MM.1S (cell line): ENCODE measurements around the gene CD81.
"Not testable (repeated sequence)": the region's sequence is repeated elsewhere in the genome, so short reads cannot be mapped to it uniquely, and the experiment has no call there.

ENCODE experiments used
- DNase-seq: peaks from one replicate; pipeline ENCODE4 v3.0.0-alpha.2; 2015
- H2AFZ ChIP-seq: fragments of 300-600 bp; sonication (generic); 2 replicates; pipeline ENCODE4 v1.6.0; 2016; ENCODE audit warnings: antibody characterized with exemption, low read length
- H3F3A ChIP-seq: fragments of 300-600 bp; sonication (generic); 2 replicates; pipeline ENCODE4 v1.6.1; 2016; ENCODE audit warnings: mild to moderate bottlenecking, antibody characterized with exemption, low read length, moderate library complexity, mixed read lengths; ENCODE audit not compliant: insufficient read depth
- H3K27ac ChIP-seq: fragments of 300-600 bp; sonication (generic); 2 replicates; pipeline ENCODE4 v1.5.1; 2016; ENCODE audit warnings: mild to moderate bottlenecking, low read length
- H3K27me3 ChIP-seq: fragments of 300-600 bp; sonication (generic); replicated peaks from 2 replicates; pipeline ENCODE4 v1.6.0; 2016; ENCODE audit warnings: low read length; ENCODE audit not compliant: insufficient read depth
- H3K36me3 ChIP-seq: fragments of 300-600 bp; sonication (generic); replicated peaks from 2 replicates; pipeline ENCODE4 v1.6.1; 2016; ENCODE audit warnings: mild to moderate bottlenecking, low read length, mixed read lengths; ENCODE audit not compliant: insufficient read depth
- H3K4me1 ChIP-seq: fragments of 300-600 bp; sonication (generic); 2 replicates; pipeline ENCODE4 v1.6.1; 2016; ENCODE audit warnings: low read length, mixed read lengths
- H3K4me2 ChIP-seq: fragments of 300-600 bp; sonication (generic); 2 replicates; pipeline ENCODE4 v1.6.0; 2016; ENCODE audit warnings: low read depth, low read length
- H3K4me3 ChIP-seq: fragments of 300-600 bp; sonication (generic); 2 replicates; pipeline ENCODE4 v1.5.1; 2016; ENCODE audit warnings: low read length, mixed read lengths
- H3K79me2 ChIP-seq: fragments of 300-600 bp; sonication (generic); 2 replicates; pipeline ENCODE4 v1.6.1; 2016; ENCODE audit warnings: mixed run types, low read length, mixed read lengths
- H3K9ac ChIP-seq: fragments of 300-600 bp; sonication (generic); 2 replicates; pipeline ENCODE4 v1.6.1; 2016; ENCODE audit warnings: low read length, mixed read lengths
- H3K9me2 ChIP-seq: fragments of 300-600 bp; sonication (generic); replicated peaks from 2 replicates; pipeline ENCODE4 v1.6.1; 2016; ENCODE audit warnings: mild to moderate bottlenecking, low read length, mixed read lengths; ENCODE audit not compliant: insufficient read depth
- H3K9me3 ChIP-seq: fragments of 300-600 bp; sonication (generic); replicated peaks from 2 replicates; pipeline ENCODE4 v1.6.1; 2016; ENCODE audit warnings: mild to moderate bottlenecking, low read length, mixed read lengths; ENCODE audit not compliant: insufficient read depth
- H4K20me1 ChIP-seq: fragments of 300-600 bp; sonication (generic); 2 replicates; pipeline ENCODE4 v1.6.1; 2016; ENCODE audit warnings: mild to moderate bottlenecking, low read length, moderate library complexity, mixed read lengths; ENCODE audit not compliant: insufficient read depth
- EZH2 ChIP-seq: fragments of 300-600 bp; sonication (generic); optimal IDR thresholded peaks from 2 replicates; pipeline ENCODE3; 2017; ENCODE audit warnings: low read depth, mild to moderate bottlenecking, antibody characterized with exemption, low read length, mixed read lengths
- EZH2phosphoT487 ChIP-seq: fragments of 300-600 bp; sonication (generic); IDR thresholded peaks from 2 replicates; pipeline ENCODE4 v1.6.1; 2018; ENCODE audit warnings: antibody characterized with exemption, low read length
- TF ChIP-seq, protein P1 (sequence below): fragments of 300-600 bp; sonication (generic); IDR thresholded peaks from 2 replicates; pipeline ENCODE4 v1.5.1; 2016; ENCODE audit warnings: antibody characterized with exemption, low read length, mixed read lengths

The CD81 gene

DNA sequence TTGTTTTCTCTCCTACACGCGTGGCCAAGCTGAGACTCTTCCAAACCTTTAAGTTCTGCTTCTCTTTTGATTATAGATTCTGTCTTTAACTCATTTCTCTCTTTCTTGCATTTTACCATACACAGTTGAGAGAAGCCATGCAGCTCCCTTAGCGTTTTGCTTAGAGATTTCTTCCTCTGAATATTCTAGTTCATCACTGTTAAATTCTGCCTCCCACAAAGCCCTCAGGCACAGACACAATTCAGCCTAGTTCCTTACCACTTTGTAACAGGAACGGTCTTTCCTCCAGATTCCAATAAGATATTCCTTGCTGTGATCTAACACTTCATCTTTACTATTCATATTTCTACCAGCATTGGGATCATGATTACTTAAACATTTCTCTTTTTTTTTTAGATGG lies 24.7 kb upstream of the CD81 start:
- DNase-seq, result no peak
- H3K36me3 ChIP-seq, result no peaks in the 10 kb centered on the region
- H3K4me3 ChIP-seq, result no peak overlapping the region
- H3K79me2 ChIP-seq, result no peaks in the 10 kb centered on the region
- no peaks in the 10 kb centered on the region for H3K9me3 ChIP-seq
- H3K27me3 ChIP-seq, result peaks cover 93% of the 10 kb centered on the region
- no peaks in the 10 kb centered on the region for H3K9me2 ChIP-seq
- no peaks in the 10 kb centered on the region for H4K20me1 ChIP-seq
- H2AFZ ChIP-seq, result no peak overlapping the region
- no peak overlapping the region for H3K4me2 ChIP-seq
- H3K9ac ChIP-seq, result no peak overlapping the region
- no peaks in the 10 kb centered on the region for H3K4me1 ChIP-seq
- TF ChIP-seq EZH2 (no peak), EZH2phosphoT487 (no peak)
- TF ChIP-seq, protein P1, sequence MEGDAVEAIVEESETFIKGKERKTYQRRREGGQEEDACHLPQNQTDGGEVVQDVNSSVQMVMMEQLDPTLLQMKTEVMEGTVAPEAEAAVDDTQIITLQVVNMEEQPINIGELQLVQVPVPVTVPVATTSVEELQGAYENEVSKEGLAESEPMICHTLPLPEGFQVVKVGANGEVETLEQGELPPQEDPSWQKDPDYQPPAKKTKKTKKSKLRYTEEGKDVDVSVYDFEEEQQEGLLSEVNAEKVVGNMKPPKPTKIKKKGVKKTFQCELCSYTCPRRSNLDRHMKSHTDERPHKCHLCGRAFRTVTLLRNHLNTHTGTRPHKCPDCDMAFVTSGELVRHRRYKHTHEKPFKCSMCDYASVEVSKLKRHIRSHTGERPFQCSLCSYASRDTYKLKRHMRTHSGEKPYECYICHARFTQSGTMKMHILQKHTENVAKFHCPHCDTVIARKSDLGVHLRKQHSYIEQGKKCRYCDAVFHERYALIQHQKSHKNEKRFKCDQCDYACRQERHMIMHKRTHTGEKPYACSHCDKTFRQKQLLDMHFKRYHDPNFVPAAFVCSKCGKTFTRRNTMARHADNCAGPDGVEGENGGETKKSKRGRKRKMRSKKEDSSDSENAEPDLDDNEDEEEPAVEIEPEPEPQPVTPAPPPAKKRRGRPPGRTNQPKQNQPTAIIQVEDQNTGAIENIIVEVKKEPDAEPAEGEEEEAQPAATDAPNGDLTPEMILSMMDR, result no peak
- no peak overlapping the region for H3K27ac ChIP-seq
- no peaks in the 10 kb centered on the region for H3F3A ChIP-seq

DNA sequence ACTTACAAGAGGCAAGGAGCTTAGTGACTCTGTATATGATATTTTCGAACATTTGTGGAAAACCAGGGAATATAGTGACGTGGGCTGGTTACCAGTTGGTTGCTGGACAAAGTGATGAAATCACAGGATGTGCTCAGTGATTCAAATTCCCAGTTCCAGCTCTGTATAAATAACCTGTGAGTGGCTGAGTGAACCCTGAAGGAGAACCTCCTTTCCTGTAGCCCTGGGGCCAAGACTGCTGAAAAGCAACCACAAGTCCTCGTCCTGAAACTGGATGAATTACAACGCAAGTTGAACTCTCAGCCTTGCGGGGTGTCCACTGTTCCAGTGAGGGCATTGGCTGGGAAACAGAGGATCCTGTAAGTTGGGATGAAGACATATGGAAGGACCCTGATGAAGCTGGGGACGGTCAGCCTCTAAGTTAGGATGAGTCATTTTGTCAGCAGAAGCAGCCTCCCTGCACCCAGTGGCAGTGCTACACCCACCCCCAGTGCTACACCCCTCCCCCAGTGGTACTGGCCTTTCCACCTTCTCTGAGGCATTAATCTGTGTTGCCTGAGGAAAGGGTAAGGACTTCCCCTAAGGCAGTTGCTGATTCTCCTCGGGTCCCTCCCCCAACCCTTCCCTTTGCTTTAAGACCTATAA lies 22.0 kb upstream of the CD81 start:
- Histone ChIP-seq H3K4me3 (no peak overlapping the region), H3K9me3 (no peaks in the 10 kb centered on the region), H3F3A (no peaks in the 10 kb centered on the region), H3K9ac (no peak overlapping the region), H3K27me3 (peaks cover 84% of the 10 kb centered on the region), H3K36me3 (no peaks in the 10 kb centered on the region), H2AFZ (no peak overlapping the region), H4K20me1 (no peaks in the 10 kb centered on the region), H3K27ac (no peak overlapping the region), H3K4me2 (no peak overlapping the region), H3K4me1 (no peaks in the 10 kb centered on the region), H3K9me2 (no peaks in the 10 kb centered on the region), H3K79me2 (no peaks in the 10 kb centered on the region)
- DNase-seq, result no peak
- TF ChIP-seq, protein P1, result no peak
- no peak for TF ChIP-seq EZH2phosphoT487
- TF ChIP-seq EZH2, result no peak

DNA sequence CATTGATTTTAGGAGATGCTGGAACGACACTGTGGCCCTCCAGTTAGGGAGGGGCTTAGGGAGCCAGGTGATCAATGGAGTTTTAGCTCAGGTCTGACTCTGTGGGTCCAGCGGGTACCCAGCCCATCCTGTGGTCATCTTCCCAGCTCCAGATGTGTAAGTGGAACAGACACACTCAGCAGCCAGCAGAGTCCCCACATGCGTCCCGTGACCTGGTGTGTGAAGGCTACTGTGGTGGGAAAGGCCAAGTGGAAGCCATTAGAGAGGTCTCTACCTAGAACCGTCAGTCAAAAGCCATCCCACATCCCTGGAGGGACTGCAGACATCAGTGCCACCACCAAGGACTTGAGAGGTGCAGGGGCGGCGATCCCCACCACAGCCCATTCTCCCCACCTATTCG lies 19.9 kb upstream of the CD81 start:
- no peak overlapping the region for H3K4me3 ChIP-seq
- no peak overlapping the region for H3K4me2 ChIP-seq
- H3K4me1 ChIP-seq, result no peaks in the 10 kb centered on the region
- no peaks in the 10 kb centered on the region for H3K79me2 ChIP-seq
- TF ChIP-seq EZH2, result no peak
- TF ChIP-seq EZH2phosphoT487, result no peak
- TF ChIP-seq, protein P1, result no peak
- peaks cover 81% of the 10 kb centered on the region for H3K27me3 ChIP-seq
- H3K9me3 ChIP-seq, result no peaks in the 10 kb centered on the region
- H3K9ac ChIP-seq, result no peak overlapping the region
- no peaks in the 10 kb centered on the region for H3K36me3 ChIP-seq
- no peaks in the 10 kb centered on the region for H3K9me2 ChIP-seq
- H3F3A ChIP-seq, result no peaks in the 10 kb centered on the region
- H3K27ac ChIP-seq, result no peak overlapping the region
- no peak overlapping the region for H2AFZ ChIP-seq
- DNase-seq, result no peak
- no peaks in the 10 kb centered on the region for H4K20me1 ChIP-seq

DNA sequence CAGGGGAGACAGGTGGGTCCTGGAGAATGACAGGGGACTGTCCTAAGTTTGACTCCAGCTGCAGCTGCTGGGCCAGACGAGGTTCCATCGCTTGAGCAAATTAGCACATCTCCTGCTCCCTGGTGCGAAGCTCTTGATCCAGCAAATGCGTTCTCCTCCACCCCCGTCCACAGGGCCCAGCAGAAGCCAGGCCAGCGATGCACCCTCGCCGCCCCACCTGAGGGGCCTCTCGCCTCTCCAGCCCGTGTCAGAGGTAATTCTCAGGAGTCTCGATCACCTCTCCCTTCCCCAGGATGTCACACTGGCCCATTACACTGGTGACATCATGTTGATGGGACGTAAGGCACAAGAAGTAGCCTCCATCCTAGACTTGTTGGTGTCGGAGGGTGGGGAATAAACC lies 19.5 kb upstream of the CD81 start:
- not testable (repeated sequence) for H3K4me2 ChIP-seq, H3K4me3 ChIP-seq, H3K4me1 ChIP-seq, H4K20me1 ChIP-seq, H3K9me2 ChIP-seq, H3F3A ChIP-seq, H3K27ac ChIP-seq, H3K79me2 ChIP-seq, H3K9me3 ChIP-seq, DNase-seq, H3K9ac ChIP-seq, H3K36me3 ChIP-seq, H2AFZ ChIP-seq
- peaks cover 81% of the 10 kb centered on the region for H3K27me3 ChIP-seq
